Right lobe of liver (tissue), 6 donors: Measurements from ENCODE around the gene ALDH1B1. TPM values are rescaled to one million over a fixed set of nuclear protein-coding genes. Genes with fewer than 3 reads are reported as not detected.

Source experiments
- ATAC-seq, 4 donors: fragments of 200-7000 bp; cut with Tn5 transposase; one replicate each; pipeline ENCODE4 v1.9.1; 2020; ENCODE audit warnings: mild to moderate bottlenecking in 4 of 4, moderate library complexity in 4 of 4
- DNase-seq, 3 donors: peaks; one replicate each; pipeline ENCODE4 v3.0.0-alpha.2; 2020
- H3K27ac ChIP-seq, 3 donors: fragments of 200-600 bp; one replicate each; pipeline ENCODE4 v1.8.0; 2022
- H3K27me3 ChIP-seq, 2 donors: fragments of 200-600 bp; one replicate each; pipeline ENCODE4 v1.8.0; 2022
- H3K36me3 ChIP-seq, 4 donors: fragments of 200-600 bp; sonication (generic) in 1 of 4; one replicate each; pipeline versions ENCODE4 v1.5.1 to v1.8.0; 2017 to 2022; ENCODE audit warnings: control low read depth in 1 of 4
- H3K4me1 ChIP-seq, 4 donors: fragments of 200-600 bp; sonication (generic) in 1 of 4; one replicate each; pipeline versions ENCODE4 v1.5.1 to v1.8.0; 2017 to 2022; ENCODE audit warnings: control low read depth in 1 of 4
- H3K4me3 ChIP-seq, 3 donors: fragments of 200-600 bp; one replicate each; pipeline ENCODE4 v1.8.0; 2022
- H3K9me3 ChIP-seq, 4 donors: fragments of 200-600 bp; sonication (generic) in 1 of 4; one replicate each; pipeline versions ENCODE4 v1.5.1 to v1.8.0; 2017 to 2022; ENCODE audit warnings: control low read depth in 1 of 4
- CTCF ChIP-seq, 4 donors: fragments of 200-600 bp in 3 of 4; fragments of 450-650 bp in 1 of 4; IDR thresholded peaks; one replicate each; pipeline versions ENCODE4 v1.5.1 to v1.8.0; 2016 to 2022; ENCODE audit warnings: antibody characterized with exemption in 4 of 4, mild to moderate bottlenecking in 2 of 4
- POLR2A ChIP-seq: fragments of 450-650 bp; IDR thresholded peaks from one replicate; pipeline ENCODE4 v1.6.1; 2017; ENCODE audit warnings: antibody characterized with exemption, mild to moderate bottlenecking
- WGBS: methylation state at CpG from one replicate; pipeline ENCODE4 v1.1.6; 2018; ENCODE audit warnings: low coverage, low lambda C conversion rate; ENCODE audit not compliant: insufficient coverage; ENCODE audit errors: missing lambda C conversion rate; 5-methylcytosine and 5-hydroxymethylcytosine counted together
- intact Hi-C, 2 donors: fragments of 100-400 bp; cut with DNase I; formaldehyde crosslinking; loops; one replicate each; pipeline versions ENCODE4 v1.11.2 to v1.14.1; 2022
- total RNA-seq, 6 experiments: library from RNA; depleted of rRNA in 2 of 6; stranded (reverse); fragments of >200 nt in 2 of 6; fragmentation: NEBNext Ultra II Directional in 3 of 6; extraction: Animal tissue kit (Norgen Biotek cat#: 25700) in 3 of 6; gene quantifications; one replicate each; pipeline versions ENCODE4 v1.1.0 to v1.2.4, GENCODE V29; 2016 to 2023
- donor health status: DM: no; HTN: yes; CAD: no.
- donor health status: DM: no; HTN: no; CAD: no.
- donor health status: DM: no; HTN: no; CAD: no.
- donor health status: DM: no; HTN: yes; CAD: no.
- donor health status: DM: no; HTN: yes; CAD: no.

The ALDH1B1 gene
- total RNA-seq, 6 experiments from 2014 or later, result 61.6 to 179 (median 81.8) TPM

GRCh38 chr9:38439291-38439915 is 46.9 kb downstream of the ALDH1B1 start:
- Histone ChIP-seq H3K36me3 (no peaks in the 10 kb centered on the region), H3K9me3 (no peaks in the 10 kb centered on the region), H3K27ac (no peak overlapping the region), H3K4me1 (peaks cover 0 to 12% (median 6%) of the 10 kb centered on the region in 4 donors), H3K4me3 (no peak overlapping the region), H3K27me3 (no peaks in the 10 kb centered on the region)
- ATAC-seq, result no peak
- no peak for DNase-seq
- TF ChIP-seq CTCF (IDR thresholded peaks at IDR 0.05), result no peak
- no peak for TF ChIP-seq POLR2A
- intact Hi-C loops, result no loop called here
- WGBS, result 83% methylated on average over 1 of the region's 3 CpGs

DNA sequence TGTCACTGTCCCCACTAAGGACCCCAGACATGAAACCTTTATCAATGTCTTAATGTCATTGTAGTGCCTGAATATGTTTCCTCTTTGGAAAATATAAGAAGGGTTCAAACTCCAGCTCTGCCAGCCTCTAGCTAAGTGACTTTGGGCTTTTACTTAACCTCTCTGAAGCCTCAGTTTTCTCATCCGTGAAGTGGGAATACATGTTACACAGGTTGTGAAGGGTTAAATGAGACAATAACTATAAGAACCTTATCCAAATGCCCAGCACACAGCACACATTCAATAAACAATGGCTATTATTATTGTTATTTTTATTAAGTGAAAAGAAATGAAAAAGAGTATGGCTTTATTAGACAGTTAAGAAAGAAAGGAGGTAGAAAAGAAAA is 47.4 kb downstream of the ALDH1B1 start:
- 94% methylated on average over 1 of the region's 1 CpG for WGBS
- intact Hi-C loops, result no loop called here

GRCh38 chr9:38440516-38440915 is 48.0 kb downstream of the ALDH1B1 start:
- TF ChIP-seq CTCF (IDR thresholded peaks at IDR 0.05), result no peak
- TF ChIP-seq POLR2A, result no peak
- no peak overlapping the region for H3K4me3 ChIP-seq
- H3K36me3 ChIP-seq, result no peaks in the 10 kb centered on the region
- WGBS, result 49% methylated on average over 3 of the region's 3 CpGs
- intact Hi-C loops, result no loop called here
- peaks cover 0 to 12% (median 6%) of the 10 kb centered on the region in 4 donors for H3K4me1 ChIP-seq
- no peak overlapping the region for H3K27ac ChIP-seq
- no peaks in the 10 kb centered on the region for H3K27me3 ChIP-seq
- DNase-seq, result no peak
- no peak for ATAC-seq
- H3K9me3 ChIP-seq, result no peaks in the 10 kb centered on the region

More for the DNA sequence above, 47.4 kb downstream of the ALDH1B1 start:
- peaks cover 0 to 12% (median 6%) of the 10 kb centered on the region in 4 donors for H3K4me1 ChIP-seq
- H3K27me3 ChIP-seq, result no peaks in the 10 kb centered on the region
- H3K27ac ChIP-seq, result no peak overlapping the region
- ATAC-seq (no peak), DNase-seq (no peak)
- TF ChIP-seq CTCF (IDR thresholded peaks at IDR 0.05), result no peak
- no peak for TF ChIP-seq POLR2A
- H3K36me3 ChIP-seq, result no peaks in the 10 kb centered on the region
- H3K4me3 ChIP-seq, result no peak overlapping the region
- no peaks in the 10 kb centered on the region for H3K9me3 ChIP-seq

DNA sequence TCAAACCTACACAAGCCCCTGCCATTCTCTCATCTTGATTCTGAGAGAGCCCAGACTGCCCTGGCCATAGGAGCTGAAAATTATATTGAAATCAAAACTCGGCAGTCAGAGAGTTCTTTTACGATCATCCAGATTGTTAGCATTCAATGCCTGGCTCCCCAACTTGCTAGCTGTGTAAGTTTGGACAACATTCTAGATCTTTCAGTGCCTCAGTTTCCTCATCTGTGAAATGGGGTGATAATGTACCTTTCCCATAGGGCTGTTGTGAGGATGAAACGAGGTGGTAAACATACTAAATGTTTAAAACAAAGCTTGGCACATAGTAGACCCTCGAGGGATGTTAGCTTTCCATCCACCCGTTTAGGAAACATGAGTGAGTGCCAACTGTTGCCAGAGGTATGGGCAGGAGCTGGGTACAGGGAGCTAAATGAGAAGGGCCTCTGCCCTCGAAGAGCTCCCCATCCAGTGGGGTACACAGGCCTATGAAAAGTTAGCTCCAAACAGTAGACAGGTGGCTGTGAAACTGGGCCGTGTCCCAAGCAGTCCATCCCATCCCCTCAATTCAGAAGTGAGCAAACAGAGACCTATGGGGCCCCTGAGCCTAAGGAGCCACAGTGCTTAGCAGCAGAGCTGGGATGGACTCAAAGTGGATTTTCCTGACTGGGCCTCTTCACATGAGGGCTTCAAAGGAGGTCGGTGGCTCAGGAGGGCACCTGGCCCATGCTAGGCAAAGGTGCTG is 49.0 kb downstream of the ALDH1B1 start:
- WGBS, result 81% methylated on average over 4 of the region's 8 CpGs

More for the DNA sequence above, 49.0 kb downstream of the ALDH1B1 start:
- TF ChIP-seq CTCF (IDR thresholded peaks at IDR 0.05), result no peak
- no peak for TF ChIP-seq POLR2A
- Histone ChIP-seq H3K27ac (no peak overlapping the region), H3K9me3 (no peaks in the 10 kb centered on the region), H3K4me1 (peaks cover 0 to 12% (median 6%) of the 10 kb centered on the region in 4 donors), H3K4me3 (no peak overlapping the region), H3K27me3 (no peaks in the 10 kb centered on the region), H3K36me3 (no peaks in the 10 kb centered on the region)
- ATAC-seq (no peak), DNase-seq (no peak)
- intact Hi-C loops, result no loop called here
